HepG2 (cell line): Measurements from ENCODE around the gene MXRA8. TPM values are rescaled to one million over a fixed set of nuclear protein-coding genes. Genes with fewer than 3 reads are reported as not detected.
A peak's percentile ranks its signal among the peaks of the same experiment; 100 is the strongest.

Experiments used
- ADNP ChIP-seq: sonication (generic); formaldehyde crosslinking; IDR thresholded peaks from 2 replicates; pipeline ENCODE4 v1.4.0; 2020; ENCODE audit warnings: missing genetic modification reagents
- AKAP8 ChIP-seq: sonication (generic); formaldehyde crosslinking; IDR thresholded peaks from 2 replicates; pipeline ENCODE4 v1.5.1; 2020; ENCODE audit warnings: mild to moderate bottlenecking, missing genetic modification reagents
- ATF7 ChIP-seq, 2 experiments: fragments of 450-650 bp in 1 of 2; sonication (generic) in 1 of 2; formaldehyde crosslinking in 1 of 2; IDR thresholded peaks; 2 replicates each; pipeline versions ENCODE4 v1.4.0 to v1.6.1; 2016 to 2020; ENCODE audit warnings: antibody characterized with exemption in 1 of 2, mild to moderate bottlenecking in 1 of 2, missing genetic modification reagents in 1 of 2
- BRCA1 ChIP-seq: sonication (generic); formaldehyde crosslinking; IDR thresholded peaks from 2 replicates; pipeline ENCODE4 v1.4.0; 2020; ENCODE audit warnings: missing genetic modification reagents
- CENPT ChIP-seq: sonication (generic); formaldehyde crosslinking; IDR thresholded peaks from 2 replicates; pipeline ENCODE4 v1.8.0; 2022; ENCODE audit warnings: low read depth, mild to moderate bottlenecking, moderate library complexity, missing genetic modification reagents
- EZH2 ChIP-seq: conservative IDR thresholded peaks from 2 replicates; pipeline ENCODE4 v1.6.1; 2012; ENCODE audit warnings: mild to moderate bottlenecking, low read depth, low read length, moderate library complexity
- LCORL ChIP-seq, 2 experiments: fragments of 450-650 bp in 1 of 2; sonication (generic) in 1 of 2; formaldehyde crosslinking in 1 of 2; IDR thresholded peaks; 2 replicates each; pipeline versions ENCODE4 v1.5.0 to v1.6.1; 2017 to 2020; ENCODE audit warnings: antibody characterized with exemption in 1 of 2, missing genetic modification reagents in 1 of 2
- PBX2 ChIP-seq: IDR thresholded peaks from 2 replicates; pipeline ENCODE4 v1.6.1; 2016; ENCODE audit warnings: control low read depth
- SIX1 ChIP-seq: sonication (generic); formaldehyde crosslinking; IDR thresholded peaks from 2 replicates; pipeline ENCODE4 v1.4.0; 2020; ENCODE audit warnings: missing genetic modification reagents, borderline replicate concordance
- SOX5 ChIP-seq: IDR thresholded peaks from 2 replicates; pipeline ENCODE4 v1.6.1; 2016; ENCODE audit warnings: borderline replicate concordance
- TAF1 ChIP-seq: sonication (generic); formaldehyde crosslinking; IDR thresholded peaks from 2 replicates; pipeline ENCODE4 v1.4.0; 2020; ENCODE audit warnings: missing genetic modification reagents
- ZBTB2 ChIP-seq: sonication (generic); formaldehyde crosslinking; IDR thresholded peaks from 2 replicates; pipeline ENCODE4 v1.8.0; 2022; ENCODE audit warnings: low read depth, missing genetic modification reagents
- ZBTB3 ChIP-seq: sonication (generic); formaldehyde crosslinking; IDR thresholded peaks from 2 replicates; pipeline ENCODE4 v1.4.0; 2020; ENCODE audit warnings: low read depth, mild to moderate bottlenecking, moderate library complexity, missing genetic modification reagents, borderline replicate concordance
- ZKSCAN1 ChIP-seq: fragments of 150-350 bp; IDR thresholded peaks from 2 replicates; pipeline ENCODE4 v1.6.1; 2014; ENCODE audit warnings: low read length
- ZNF142 ChIP-seq: sonication (generic); formaldehyde crosslinking; IDR thresholded peaks from 2 replicates; pipeline ENCODE4 v1.4.0; 2020; ENCODE audit warnings: missing genetic modification reagents
- ZNF44 ChIP-seq: sonication (generic); formaldehyde crosslinking; IDR thresholded peaks from 2 replicates; pipeline ENCODE4 v1.5.1; 2020; ENCODE audit warnings: mild to moderate bottlenecking, missing genetic modification reagents
- ZNF549 ChIP-seq: sonication (generic); formaldehyde crosslinking; IDR thresholded peaks from 2 replicates; pipeline ENCODE4 v1.5.0; 2020; ENCODE audit warnings: missing genetic modification reagents
- ZNF570 ChIP-seq: sonication (generic); formaldehyde crosslinking; IDR thresholded peaks from 2 replicates; pipeline ENCODE4 v1.4.0; 2020; ENCODE audit warnings: mild to moderate bottlenecking, missing genetic modification reagents, borderline replicate concordance
- ZSCAN12 ChIP-seq: sonication (generic); formaldehyde crosslinking; IDR thresholded peaks from 2 replicates; pipeline ENCODE4 v1.9.0; 2021; ENCODE audit warnings: mild to moderate bottlenecking, missing genetic modification reagents
- ZSCAN30 ChIP-seq: sonication (generic); formaldehyde crosslinking; IDR thresholded peaks from 2 replicates; pipeline ENCODE4 v1.5.0; 2020; ENCODE audit warnings: mild to moderate bottlenecking, missing genetic modification reagents
- polyA plus RNA-seq, 8 experiments: library from polyadenylated mRNA; depleted of rRNA in 3 of 8; stranded (reverse) in 7 of 8; unstranded in 1 of 8; fragments of >200 nt; fragmentation: Illumina TruSeq in 4 of 8; extraction: Trizol in 4 of 8; gene quantifications; 2 replicates each; pipeline versions ENCODE4 v1.2.1 to v1.2.3, GENCODE V29; 2011 to 2016; ENCODE audit warnings: low read depth in 4 of 8, missing spikeins in 1 of 8, mixed read lengths in 1 of 8; ENCODE audit not compliant: insufficient read depth in 1 of 8
- total RNA-seq, 5 experiments: library from RNA; depleted of rRNA; stranded (reverse); fragments of >200 nt; fragmentation: Illumina TruSeq; extraction: Trizol; gene quantifications; 2 replicates each; pipeline ENCODE4 v1.2.3, GENCODE V29; 2016; ENCODE audit warnings: low read depth in 1 of 5

Gene MXRA8
- total and polyA plus RNA-seq, 2 of the 13 experiments (the other 11 are each of a cell fraction or from before 2014, with no cell fraction given) = 19.8 to 44.8 TPM

DNA sequence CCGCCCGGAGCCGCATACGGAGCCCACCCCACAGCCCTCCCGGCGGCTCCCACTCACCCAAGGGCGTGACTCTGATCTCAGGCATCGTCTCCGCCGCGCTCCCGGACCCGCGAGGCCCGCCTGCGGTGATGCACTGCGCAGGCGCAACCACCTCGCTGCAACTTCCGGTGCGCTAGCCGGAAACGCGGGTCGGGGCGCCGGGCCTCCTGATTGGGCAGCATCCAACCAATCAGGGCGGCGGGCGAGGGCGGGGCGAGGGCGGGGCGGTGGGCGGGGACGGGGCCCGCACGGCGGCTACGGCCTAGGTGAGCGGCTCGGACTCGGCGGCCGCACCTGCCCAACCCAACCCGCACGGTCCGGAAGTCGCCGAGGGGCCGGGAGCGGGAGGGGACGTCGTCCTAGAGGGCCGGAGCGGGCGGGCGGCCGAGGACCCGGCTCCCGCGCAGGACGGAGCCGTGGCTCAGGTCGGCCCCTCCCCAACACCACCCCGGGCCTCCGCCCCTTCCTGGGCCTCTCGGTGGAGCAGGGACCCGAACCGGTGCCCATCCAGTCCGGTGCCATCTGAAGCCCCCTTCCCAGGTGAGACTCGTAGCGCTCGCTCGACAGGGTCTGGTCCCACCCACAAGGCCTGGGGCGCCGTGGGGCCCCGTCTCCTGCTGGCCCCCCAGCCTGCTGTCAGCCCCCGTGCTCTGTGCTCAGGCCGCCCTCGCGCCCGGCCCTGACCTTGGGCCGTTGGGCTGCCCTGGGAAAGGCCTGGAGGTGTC, 33.6 kb downstream of the MXRA8 start, which contains the start of the genes CPTP and INTS11 (continued):
- TF ChIP-seq ZNF549 (no peak), SIX1 (CRISPR knock-in tag) (no peak), BRCA1 (no peak), CENPT (no peak), ZBTB3 (CRISPR knock-in tag) (no peak), AKAP8 (CRISPR knock-in tag) (0 out of 2 replicates have a peak, but pooled peaks have one; percentile 23), PBX2 (no peak), ZNF44 (CRISPR knock-in tag) (peak; percentile 31; the same call in 1 of the 2 replicates), ZNF142 (CRISPR knock-in tag) (peak; percentile 97), ATF7 (IDR thresholded peaks at IDR 0.05) (no peak), ATF7 (CRISPR knock-in tag; IDR thresholded peaks at IDR 0.05) (0 out of 2 replicates have a peak, but pooled peaks have one; percentile 40), ZBTB2 (peak; percentile 52; the same call in 1 of the 2 replicates), EZH2 (no peak), ZKSCAN1 (no peak), ADNP (CRISPR knock-in tag) (no peak), ZSCAN12 (CRISPR knock-in tag) (0 out of 2 replicates have a peak, but pooled peaks have one; percentile 53), ZSCAN30 (CRISPR knock-in tag) (no peak), LCORL (IDR thresholded peaks at IDR 0.05) (no peak), LCORL (CRISPR knock-in tag; IDR thresholded peaks at IDR 0.05) (peak; percentile 82), TAF1 (CRISPR knock-in tag) (peak; percentile 64), SOX5 (CRISPR knock-in tag) (no peak), ZNF570 (CRISPR knock-in tag) (no peak)
